ENCODE data around the gene TMPRSS11A.

The TMPRSS11A gene

DNA sequence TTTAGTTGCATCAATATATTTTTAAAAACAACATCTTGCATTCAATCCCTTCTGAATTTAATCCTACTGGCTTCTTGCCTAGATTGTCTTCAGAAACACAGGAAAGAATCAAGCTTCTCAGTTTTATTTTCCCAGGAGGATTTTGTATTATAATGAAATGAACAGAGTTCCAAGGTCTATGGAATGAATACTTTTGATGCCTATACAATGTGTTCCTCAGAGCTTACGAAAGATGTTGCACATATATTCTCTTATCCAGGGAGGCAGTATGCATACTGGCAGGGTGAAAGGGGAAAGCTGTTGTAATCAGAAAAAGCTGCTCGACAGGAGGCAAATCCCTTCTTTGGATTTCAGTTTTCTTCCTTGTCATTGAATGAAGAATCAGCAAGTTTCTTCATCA, 88.3 kb downstream of the TMPRSS11A start:
- no peak for DNase-seq (ENCODE audit: insufficient read length, low spot score)
- FAIRE-seq: no peak

DNA sequence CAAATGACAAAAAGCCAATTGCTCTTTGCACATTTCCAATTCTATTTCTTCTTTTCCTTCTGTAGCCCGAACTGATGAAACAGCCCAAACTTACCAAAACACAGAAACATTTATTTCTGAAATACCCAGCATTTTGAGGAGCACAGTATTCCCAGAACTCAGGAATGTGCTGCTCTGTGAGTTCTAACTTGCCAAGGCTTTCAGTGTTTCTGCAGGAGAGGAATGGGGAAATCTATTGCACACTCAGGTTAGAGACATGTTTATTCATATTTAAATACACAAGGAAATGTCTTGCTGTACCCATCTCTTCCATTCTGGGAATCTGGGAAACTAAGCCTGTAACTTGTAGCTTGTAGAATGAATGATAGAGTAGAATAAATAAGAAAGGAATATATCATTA, 90.2 kb downstream of the TMPRSS11A start:
- FAIRE-seq (no peak), DNase-seq (ENCODE audit: insufficient read length, low spot score) (no peak)

GRCh38 chr4:67871867-67872266, 91.4 kb downstream of the TMPRSS11A start:
- FAIRE-seq (no peak), DNase-seq (ENCODE audit: insufficient read length, low spot score) (no peak)

DNA sequence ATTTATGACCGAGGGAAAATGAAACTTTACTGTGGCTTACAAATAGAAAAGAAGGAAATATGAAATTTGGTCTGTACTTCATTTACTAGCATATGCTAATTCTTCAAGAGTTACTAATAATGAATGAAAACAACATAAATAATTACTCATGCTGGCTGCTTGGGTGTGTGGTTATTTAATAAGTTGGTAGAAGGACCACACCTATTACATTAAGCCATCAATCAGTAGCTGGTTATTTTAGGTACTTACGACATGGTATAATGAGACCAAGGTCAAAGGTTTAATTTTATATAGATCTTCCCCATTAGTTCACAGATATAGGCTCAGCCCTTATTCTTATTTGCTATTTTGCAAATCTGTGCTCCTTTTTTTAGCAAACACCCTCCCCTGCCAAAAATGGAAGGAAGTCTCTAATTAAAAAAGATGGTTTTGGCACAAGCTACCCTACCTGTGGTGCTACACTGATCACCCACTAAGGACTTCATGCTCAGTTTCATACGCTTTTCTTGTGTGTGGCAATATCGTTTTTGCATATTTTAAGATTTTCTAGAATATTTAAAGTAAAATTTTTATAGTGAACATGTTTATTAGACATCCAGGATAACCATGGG, 93.6 kb downstream of the TMPRSS11A start:
- DNase-seq (ENCODE audit: insufficient read length, low spot score): no peak
- FAIRE-seq: no peak

GRCh38 chr4:67861513-67861912, 101.8 kb downstream of the TMPRSS11A start:
- FAIRE-seq (no peak), DNase-seq (ENCODE audit: insufficient read length, low spot score) (no peak)

All from GM19239 (cell line).